GM19324 (cell line): ENCODE data around the gene LILRA5.
"Not testable (repeated sequence)": the region's sequence is repeated elsewhere in the genome, so short reads cannot be mapped to it uniquely, and the experiment has no call there.

ENCODE experiments used
- ATAC-seq: cut with Tn5 transposase; IDR thresholded peaks from one replicate; pipeline ENCODE4 v1.9.1; 2021; ENCODE audit warnings: mild to moderate bottlenecking, moderate library complexity; ENCODE audit not compliant: unreplicated experiment, low FRiP score

Gene LILRA5

GRCh38 chr19:54312436-54313377 is at the start of gene LILRA5:
Gene LILRA5 (minus strand): TSS chr19:54313166. CDS start chr19:54313019, 147 bp downstream.
- ATAC-seq: no peak

DNA sequence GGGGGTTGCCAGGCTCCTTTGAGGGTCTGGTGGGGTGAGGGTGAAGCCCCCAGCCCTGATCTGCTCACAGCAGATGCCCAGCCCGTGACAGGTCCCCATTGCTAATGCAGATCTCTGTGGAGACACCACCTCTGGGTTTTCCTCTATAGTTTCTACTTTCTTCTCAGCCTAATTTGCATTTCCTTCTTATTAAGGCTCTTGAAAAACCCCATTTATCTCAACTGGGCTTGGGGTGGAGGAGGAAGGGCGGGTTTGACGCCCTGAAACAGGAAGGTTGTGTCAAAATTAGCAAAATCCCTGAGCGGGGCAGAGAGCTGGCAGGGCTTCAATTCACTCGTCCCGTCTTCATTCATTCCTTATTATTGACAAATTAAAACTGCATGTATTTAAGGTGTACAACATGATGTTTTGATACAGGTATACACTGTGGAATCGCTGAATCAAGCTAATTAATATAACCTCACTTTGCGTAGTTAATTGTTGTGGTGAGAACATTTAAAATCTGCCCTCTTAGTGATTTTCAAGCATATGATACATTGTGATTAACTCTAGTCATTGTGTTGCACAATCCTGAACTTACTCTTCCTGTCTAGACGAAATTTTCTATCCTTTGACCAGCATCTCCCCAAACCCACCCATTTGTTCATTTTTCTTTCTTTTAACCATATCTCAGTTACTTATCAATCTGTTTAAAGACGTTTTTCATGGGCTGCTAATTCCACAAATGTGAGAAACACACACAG is 48.9 kb upstream of the LILRA5 start:
- not testable (repeated sequence) for ATAC-seq

DNA sequence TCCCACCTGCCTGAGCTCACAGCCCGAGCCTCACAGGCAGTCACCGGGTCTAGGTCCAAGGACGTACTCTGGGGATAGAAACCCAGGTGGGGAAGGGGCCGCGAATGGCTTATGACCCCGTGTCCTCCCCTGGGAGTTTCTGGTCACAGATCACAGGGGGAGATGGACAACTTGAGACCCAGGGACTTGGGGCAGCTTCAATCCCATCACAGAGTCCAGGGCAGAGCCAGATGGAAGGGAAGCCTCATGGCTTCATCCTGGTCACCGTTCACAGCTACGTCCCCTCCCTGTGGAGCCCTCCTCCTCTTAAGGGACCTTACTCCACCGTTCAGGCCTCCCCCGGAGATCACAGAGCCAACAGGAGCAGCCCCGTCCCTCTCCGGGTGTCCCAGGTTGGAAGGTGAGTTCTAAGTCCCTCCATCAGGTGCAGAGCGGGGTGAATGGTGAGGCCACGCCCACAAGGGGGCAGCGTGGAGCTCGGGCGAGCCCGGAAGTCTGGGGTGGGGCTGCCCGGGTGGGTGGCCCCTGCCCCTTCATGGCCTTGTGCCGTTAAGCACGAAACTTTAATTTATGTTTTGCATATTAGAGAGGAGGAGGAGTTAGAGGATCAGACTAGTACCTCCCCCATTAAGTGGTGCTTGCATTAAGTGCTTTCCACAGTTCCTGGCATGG is 46.3 kb upstream of the LILRA5 start:
- ATAC-seq: peak; percentile 48

GRCh38 chr19:54357381-54357780 is 44.4 kb upstream of the LILRA5 start:
- ATAC-seq: no peak

GRCh38 chr19:54356444-54357056 is 43.6 kb upstream of the LILRA5 start:
- no peak for ATAC-seq

- no peak for ATAC-seq
Observed at GRCh38 chr19:54355675-54356074, 42.7 kb upstream of the LILRA5 start.

DNA sequence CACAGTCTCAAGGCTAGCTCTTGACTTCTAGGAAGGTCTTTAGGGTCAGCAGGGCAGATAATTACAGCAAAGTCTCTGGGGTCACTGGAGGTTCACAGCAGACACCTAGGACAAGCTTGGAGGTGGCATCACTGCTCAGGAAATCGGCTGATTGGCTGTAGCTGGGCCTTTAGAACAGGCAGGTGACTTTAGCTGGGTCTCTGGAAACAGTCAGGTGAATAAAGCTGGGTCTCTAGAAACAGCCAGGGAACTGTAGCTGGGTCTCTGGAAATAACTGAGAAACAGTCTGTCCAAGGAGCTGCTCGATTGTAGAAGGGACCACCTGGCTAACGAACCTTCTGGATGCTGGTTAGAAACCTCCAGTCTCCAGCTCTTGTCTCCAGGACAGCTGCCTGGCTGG is 41.8 kb upstream of the LILRA5 start:
- no peak for ATAC-seq

- no peak for ATAC-seq
Observed at GRCh38 chr19:54352546-54352945, 39.6 kb upstream of the LILRA5 start.

DNA sequence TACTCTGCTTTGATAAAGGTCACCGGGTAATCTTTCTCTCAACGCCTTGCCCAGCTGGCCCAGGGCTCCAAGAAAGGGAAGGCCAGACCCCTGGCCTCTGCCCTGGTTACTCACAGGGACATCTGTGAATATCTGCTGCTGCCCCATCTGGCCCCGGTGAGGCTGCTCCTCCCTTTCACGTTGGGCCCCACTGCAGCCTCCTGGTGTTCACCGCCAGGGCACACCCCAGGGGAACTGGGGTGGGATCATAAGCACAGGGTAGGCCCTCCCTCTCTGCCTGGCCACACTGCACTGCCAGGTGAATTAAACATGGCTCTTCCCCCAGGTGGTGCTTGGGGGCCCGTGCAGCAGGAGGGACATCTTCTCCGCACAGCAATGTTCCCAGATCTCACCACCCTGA is 39.1 kb upstream of the LILRA5 start:
- no peak for ATAC-seq

DNA sequence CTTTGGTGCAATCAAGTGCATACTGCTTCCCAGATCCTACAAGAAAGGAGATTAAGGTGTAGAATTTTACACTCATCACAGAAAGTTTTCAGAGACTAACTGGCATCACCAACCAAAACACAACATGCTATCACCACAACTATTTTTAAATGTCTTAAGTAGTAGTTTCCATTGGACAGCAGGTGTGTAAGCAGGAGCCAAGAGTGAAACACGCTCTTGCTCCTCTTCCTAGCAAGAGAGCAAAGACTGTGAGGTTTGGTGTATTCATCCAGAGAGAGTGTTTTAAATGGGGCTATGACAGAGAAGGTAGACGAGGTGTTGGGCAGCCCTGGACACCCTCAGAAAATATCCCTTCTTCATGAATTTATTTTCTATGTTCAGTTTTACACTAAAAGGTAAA is 38.5 kb upstream of the LILRA5 start:
- no peak for ATAC-seq

DNA sequence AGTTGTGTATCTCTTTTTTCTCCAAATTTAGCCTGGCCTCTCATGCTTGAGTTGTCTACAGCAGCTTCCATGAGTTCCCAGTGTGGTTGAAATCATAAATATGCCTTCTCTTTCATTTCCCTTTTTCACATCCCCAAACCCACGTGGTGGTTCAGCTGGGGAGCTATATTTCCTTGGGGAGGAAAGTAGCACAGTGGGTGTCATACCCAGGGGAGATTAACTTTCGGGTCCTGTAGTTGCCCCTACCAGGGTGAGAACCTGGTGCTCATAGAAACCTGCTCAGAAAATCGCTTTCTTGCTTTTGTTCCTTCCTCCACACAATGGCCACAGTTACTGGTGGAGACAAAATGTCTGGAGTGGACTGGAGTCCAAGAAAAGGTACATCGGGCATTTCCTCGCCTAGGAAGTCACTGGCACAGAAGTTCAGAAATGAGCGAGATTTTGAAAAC is 33.0 kb upstream of the LILRA5 start:
- ATAC-seq: no peak

DNA sequence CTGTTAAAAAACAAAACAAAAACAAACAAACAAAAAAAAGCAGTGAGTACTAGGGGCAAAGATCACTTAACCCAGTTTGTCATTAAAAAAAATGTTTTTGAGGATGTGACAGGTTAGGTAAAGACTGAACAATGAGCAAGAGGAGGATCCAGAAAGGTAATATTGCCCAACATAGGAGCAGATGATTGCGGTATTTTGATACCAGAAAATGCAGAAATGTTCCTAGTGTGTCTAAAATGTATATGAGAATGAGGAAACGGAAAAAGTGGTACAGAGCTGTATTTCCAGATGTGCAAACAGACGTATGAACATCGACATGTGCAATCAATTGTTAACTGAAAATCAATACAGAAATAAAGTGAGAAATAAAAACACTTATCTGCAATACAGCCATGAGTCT is 30.9 kb upstream of the LILRA5 start:
- ATAC-seq: no peak

GRCh38 chr19:54341295-54341694 is 28.3 kb upstream of the LILRA5 start:
- no peak for ATAC-seq

DNA sequence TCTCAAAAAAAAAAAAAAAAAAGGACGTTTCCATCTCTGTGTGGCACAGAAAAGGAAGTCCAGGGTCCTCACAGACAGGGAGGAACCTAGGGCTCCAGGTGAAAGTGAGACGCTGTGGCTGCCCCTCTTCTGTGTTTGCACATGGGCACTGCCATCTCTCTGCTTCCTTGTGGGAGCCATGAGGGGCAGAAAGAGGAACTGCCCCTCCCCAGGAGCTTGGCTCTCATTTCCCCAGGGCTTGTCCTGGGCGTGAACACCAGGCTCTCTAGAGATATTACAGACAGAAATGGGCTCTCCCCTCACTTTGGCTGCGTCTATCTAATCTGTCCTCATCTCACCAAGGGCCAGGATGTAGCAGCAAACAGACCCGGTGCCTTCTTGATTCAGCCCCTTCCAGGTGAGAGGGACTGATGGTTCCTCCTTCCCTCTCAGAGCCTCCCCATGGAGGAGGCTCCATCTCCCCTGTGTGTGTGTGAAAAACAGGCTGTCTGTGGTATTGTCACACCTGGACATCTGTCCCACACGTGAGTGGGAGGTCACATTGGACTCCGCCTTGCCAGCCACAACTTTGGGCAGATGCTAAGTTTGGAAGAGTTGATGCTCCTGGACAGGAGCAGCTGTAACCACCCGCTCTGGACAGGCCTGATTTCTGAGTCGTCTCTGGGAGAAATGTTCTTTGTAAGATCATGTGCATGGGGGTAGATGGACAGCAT is 26.8 kb upstream of the LILRA5 start:
- ATAC-seq: no peak

DNA sequence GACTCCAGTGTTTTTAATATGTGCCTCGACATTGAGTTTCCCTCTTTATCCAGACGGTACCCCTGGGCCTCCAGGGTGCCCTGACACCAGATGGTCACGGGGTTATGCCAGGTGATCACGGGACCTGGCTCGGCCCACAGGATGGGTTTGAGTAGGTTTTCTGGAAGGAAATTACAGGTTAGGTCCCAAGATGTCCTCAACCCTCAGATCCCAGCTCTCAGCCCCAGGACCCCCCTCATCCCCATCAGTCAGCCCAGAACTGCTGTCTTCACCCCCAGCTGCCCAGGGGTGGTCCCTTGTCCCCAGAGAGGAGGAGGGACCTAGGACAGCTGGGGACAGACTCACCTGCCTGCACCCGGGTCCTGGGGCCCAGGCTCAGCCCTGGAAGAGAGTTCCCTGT is 25.6 kb upstream of the LILRA5 start:
- no peak for ATAC-seq

DNA sequence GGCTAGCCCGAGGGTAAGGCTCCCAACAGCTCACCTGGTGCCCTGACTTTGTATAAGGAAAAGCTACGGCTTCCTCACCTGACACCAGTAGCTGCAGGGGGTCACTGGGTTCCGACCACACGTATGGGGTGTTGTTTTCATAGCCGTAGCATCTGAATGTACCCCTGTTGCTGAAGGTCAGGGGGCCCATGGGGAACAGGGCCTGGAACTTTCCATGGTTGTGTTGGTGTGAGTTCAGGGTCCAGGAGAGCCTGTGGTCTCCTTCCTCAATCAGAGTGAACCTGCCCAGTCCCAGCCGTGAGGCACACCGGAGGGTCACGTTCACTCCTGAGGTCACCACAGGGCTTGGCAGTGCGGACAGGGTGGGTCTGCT is 24.9 kb upstream of the LILRA5 start:
- ATAC-seq: no peak

DNA sequence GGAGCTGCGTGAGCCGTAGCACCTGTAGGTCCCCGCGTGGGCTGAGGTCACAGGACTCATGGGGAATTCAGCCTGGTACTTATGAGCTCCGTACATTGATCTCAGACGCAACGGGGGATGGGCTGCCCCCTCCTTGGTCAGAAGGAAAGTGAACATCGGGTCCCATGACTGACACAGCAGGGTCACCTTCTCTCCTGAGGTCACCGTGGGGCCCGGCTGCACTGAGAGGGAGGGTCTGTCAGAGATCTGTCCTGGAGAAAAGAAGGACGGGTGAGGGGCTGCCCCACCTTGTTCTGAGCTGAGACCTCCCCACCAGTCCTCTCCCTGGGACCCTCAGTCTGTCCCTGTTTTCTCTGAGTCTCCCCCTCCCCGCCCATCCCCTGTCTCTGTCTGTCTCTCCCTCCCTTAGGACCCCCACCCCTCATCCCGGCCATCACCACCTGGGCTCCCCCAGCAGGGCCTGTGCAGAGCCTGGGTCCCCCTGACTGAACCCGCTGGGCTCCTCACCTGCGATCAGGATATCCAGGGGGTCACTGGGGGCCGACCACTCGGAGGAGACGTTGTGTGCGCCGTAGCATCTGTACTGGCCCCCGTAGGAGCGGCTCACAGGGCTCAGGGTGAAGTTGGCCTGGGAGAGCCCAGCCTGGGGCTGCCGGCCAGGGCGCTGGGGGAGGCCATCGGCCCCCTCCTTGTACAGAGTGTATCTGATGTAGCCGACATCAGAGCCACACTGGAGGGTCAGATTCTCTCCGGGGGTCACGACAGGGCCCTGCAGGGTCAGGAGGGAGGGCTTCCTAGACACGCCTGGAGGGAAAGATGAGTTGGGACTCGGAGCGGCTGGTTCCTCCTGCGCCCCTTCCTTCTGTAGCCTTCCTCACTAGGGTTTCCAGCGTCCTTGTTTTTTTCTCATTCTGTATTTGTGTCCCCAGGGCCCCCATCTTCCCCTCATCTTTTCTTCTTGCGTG is 24.2 kb upstream of the LILRA5 start:
- ATAC-seq: no peak

GRCh38 chr19:54335979-54336892 is 23.3 kb upstream of the LILRA5 start:
- ATAC-seq: no peak
